Stimulated activated CD8-positive, alpha-beta memory T cell treated with anti-CD3 and anti-CD28 coated beads, Interleukin-12 subunit alpha, Interleukin-12 subunit beta, amount 100 ng/mL, for 24 hours (primary cell): Measurements from ENCODE around the gene SRRM1.
"Not testable (repeated sequence)": the region's sequence is repeated elsewhere in the genome, so short reads cannot be mapped to it uniquely, and the experiment has no call there.

Source experiments
- DNase-seq: peaks from one replicate; pipeline ENCODE4 v3.0.0-alpha.2; 2020; ENCODE audit errors: extremely low read depth

The SRRM1 gene

DNA sequence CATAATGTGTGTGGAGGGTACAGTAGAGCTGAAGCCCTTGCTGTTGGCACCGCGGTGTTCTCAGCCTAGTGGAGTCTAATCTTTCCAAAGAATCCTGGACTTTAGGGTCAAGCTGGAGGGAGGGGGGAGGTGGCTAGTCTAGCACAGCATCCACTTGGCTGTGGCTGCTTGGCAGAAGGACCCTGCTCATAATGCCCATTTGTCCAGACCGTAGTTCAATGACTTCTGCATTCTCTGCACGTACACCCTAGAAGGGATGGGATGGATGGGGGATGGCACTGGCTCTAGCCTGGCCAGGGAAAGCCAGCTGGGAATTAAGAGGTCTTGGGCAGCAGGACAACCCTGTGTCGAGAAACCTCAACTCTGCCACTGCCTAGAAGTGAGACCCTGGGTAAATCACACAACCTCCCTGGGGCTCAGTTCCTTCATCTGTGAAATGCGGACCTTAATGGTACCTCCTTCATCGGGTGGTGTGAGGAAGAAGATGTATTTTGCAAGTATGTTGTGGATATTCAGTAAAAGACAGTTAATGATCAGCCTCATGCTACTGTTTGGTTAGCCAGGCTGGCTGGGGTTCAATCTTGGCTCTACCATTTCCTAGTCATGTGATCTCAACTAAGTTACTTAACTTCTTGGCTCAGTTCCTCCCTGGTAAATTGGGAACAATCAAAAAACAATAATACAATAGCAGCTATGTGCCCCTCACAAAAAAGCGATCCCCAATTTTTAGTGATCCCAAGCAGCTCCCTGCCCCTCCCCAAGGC lies 75.0 kb downstream of the SRRM1 start:
- DNase-seq = no peak

DNA sequence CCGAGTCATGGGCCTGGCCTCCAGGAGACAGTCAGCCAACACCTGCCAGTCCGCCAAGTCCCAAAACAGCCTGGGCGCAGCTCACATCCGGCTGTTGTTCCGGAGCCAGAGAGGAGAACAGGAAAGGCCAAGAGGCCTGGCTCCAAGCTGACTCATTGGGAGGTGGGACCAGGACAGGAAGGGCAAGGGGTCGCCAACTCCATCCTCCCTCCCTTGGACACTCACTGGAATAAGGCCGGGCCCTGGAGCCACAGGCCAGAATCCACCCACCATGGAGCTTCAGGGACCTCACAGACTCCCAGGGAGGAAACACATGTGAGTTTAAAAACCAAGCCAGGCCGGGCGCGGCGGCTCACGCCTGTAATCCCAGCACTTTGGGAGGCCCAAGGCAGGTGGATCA lies 77.0 kb downstream of the SRRM1 start:
- no peak for DNase-seq

DNA sequence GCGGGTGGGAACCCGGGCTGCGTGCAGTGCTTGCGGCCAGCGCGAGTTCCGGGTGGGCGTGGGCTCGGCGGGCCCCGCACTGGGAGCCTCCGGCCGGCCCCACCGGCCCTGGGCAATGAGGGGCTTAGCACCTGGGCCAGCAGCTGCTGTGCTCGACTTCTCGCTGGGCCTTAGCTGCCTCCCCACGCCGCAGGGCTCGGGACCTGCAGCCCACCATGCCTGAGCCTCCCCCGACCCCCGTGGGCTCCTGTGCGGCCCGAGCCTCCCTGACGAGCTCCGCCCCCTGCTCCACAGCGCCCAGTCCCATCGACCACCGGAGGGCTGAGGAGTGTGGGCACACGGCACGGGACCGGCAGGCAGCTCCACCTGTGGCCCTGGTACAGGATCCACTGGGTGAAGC lies 78.4 kb downstream of the SRRM1 start:
- no peak for DNase-seq

DNA sequence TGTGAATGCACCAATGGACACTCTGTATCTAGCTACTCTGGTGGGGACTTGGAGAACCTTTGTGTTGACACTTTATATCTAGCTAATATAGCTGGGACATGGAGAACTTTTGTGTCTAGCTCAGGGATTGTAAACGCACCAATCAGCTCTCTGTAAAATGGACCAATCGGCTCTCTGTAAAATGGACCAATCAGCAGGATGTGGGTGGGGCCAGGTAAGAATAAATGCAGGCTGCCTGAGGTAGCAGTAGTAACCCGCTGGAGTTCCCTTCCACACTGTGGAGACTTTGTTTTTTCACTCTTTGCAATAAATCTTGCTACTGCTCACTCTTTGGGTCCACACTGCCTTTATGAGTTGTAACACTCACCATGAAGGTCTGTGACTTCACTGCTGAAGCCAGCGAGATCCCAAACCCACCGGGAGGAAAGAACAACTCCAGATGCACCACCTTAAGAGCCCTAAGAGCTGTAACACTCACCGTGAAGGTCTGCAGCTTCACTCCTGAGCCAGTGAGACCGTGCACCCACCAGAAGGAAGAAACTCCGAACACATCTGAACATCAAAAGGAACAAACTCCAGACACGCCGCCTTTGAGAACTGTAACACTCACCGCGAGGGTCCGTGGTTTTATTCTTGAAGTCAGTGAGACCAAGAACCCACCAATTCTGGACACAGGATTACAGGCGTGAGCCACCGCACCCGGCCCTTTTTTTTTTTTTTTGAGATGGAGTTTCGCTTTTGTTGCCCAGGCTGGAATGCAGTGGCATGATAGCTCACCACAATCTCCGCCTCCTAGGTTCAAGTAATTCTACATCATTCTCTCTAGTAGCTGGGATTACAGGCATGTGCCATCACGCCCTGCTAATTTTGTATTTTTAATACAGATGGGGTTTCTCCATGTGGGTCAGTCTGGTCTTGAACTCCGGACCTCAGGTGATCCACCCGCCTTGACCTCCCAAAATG lies 79.3 kb downstream of the SRRM1 start:
- DNase-seq = not testable (repeated sequence)
